ENCODE results near the gene CLNK.

DNA sequence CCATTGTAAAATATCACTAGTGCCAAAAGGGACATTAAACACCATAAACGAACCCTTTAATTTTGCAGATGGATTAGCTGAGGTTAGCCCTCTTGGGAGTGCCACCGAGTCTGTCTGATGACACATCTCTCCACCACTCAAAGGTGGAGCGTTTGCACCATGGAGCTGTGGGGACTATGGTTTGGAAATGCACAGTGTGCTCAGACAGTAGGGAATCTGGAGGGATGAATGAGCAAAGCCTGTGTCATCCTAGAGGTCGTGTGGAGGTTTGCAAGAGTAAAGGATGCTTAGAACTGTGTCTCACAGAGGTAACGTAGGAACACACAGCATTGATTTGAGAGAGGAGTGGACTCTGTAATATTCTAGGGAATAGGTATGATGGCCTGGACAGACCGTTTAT is 93.7 kb downstream of the CLNK start:
- TF ChIP-seq POLR2A (IDR thresholded peaks at IDR 0.05) (no peak), CTCF (IDR thresholded peaks at IDR 0.05) (no peak)
